ENCODE results near the gene ANK3. TPM values are rescaled to one million over a fixed set of nuclear protein-coding genes. Genes with fewer than 3 reads are reported as not detected.
A peak's percentile ranks its signal among the peaks of the same experiment; 100 is the strongest.

ANK3 gene
- total and polyA plus RNA-seq, 7 donors: 11.6 to 170 (median 94.2) TPM

- WGBS, 3 donors: 87 to 90% (median 88%) methylated on average over 1 of the region's 1 CpG
- TF ChIP-seq CTCF (IDR thresholded peaks at IDR 0.05): no peak
- Histone ChIP-seq H3K36me3 (ENCODE audit: insufficient read depth in 1 of 2, low read depth in 1 of 2) (peaks cover 0 to 19% of the 10 kb centered on the region in 2 donors), H3K27ac (peak overlapping the region; percentile 41), H3K4me3 (no peak overlapping the region), H3K4me1 (peaks cover 23% of the 10 kb centered on the region), H3K27me3 (ENCODE audit: insufficient read depth in 3 of 3, low read length in 2 of 3) (no peaks in the 10 kb centered on the region), H3K9me3 (no peaks in the 10 kb centered on the region)
- DNase-seq: peak in 1 of 2 donors; percentile 50
- ATAC-seq: peak in 3 of 4 donors; percentile 51 to 82 (median 66)
- intact Hi-C loops (cut with DNase I): no loop called here
Observed at GRCh38 chr10:60130130-60130579, 259.5 kb downstream of the ANK3 start.

- ATAC-seq (peak in 3 of 4 donors; percentile 55 to 69 (median 63)), DNase-seq (no peak)
- Histone ChIP-seq H3K27me3 (ENCODE audit: insufficient read depth in 3 of 3, low read length in 2 of 3) (no peaks in the 10 kb centered on the region), H3K9me3 (no peaks in the 10 kb centered on the region), H3K4me3 (no peak overlapping the region), H3K27ac (peak overlapping the region; percentile 70), H3K36me3 (ENCODE audit: insufficient read depth in 1 of 2, low read depth in 1 of 2) (no peaks in the 10 kb centered on the region), H3K4me1 (peaks cover 45% of the 10 kb centered on the region)
- TF ChIP-seq CTCF (IDR thresholded peaks at IDR 0.05): no peak
- intact Hi-C loops (cut with DNase I): no loop called here
Observed at GRCh38 chr10:60125895-60126294, 263.8 kb downstream of the ANK3 start.

GRCh38 chr10:60124536-60124935 lies 265.1 kb downstream of the ANK3 start:
- no peaks in the 10 kb centered on the region for H3K36me3 ChIP-seq (ENCODE audit: insufficient read depth in 1 of 2, low read depth in 1 of 2)
- no peaks in the 10 kb centered on the region for H3K27me3 ChIP-seq (ENCODE audit: insufficient read depth in 3 of 3, low read length in 2 of 3)

GRCh38 chr10:60123668-60124067 lies 266.0 kb downstream of the ANK3 start:
- intact Hi-C loops (cut with DNase I): no loop called here
- WGBS, 3 donors: 23 to 49% (median 33%) methylated on average over 2 of the region's 2 CpGs
- no peaks in the 10 kb centered on the region for H3K27me3 ChIP-seq (ENCODE audit: insufficient read depth in 3 of 3, low read length in 2 of 3)
- TF ChIP-seq CTCF (IDR thresholded peaks at IDR 0.05): no peak
- H3K4me3 ChIP-seq: no peak overlapping the region
- H3K4me1 ChIP-seq: peaks cover 35% of the 10 kb centered on the region
- no peaks in the 10 kb centered on the region for H3K36me3 ChIP-seq (ENCODE audit: insufficient read depth in 1 of 2, low read depth in 1 of 2)
- H3K9me3 ChIP-seq: no peaks in the 10 kb centered on the region
- no peak for DNase-seq
- peak overlapping the region; percentile 70 for H3K27ac ChIP-seq
- ATAC-seq: peak; percentile 12 to 60 (median 32)

More at GRCh38 chr10:60124536-60124935, 265.1 kb downstream of the ANK3 start:
- H3K4me3 ChIP-seq: no peak overlapping the region
- H3K4me1 ChIP-seq: peaks cover 35% of the 10 kb centered on the region
- no peak for DNase-seq
- no peak for ATAC-seq
- no peak for TF ChIP-seq CTCF (IDR thresholded peaks at IDR 0.05)
- H3K27ac ChIP-seq: peak overlapping the region; percentile 70
- WGBS, 3 donors: 88 to 90% (median 90%) methylated on average over 5 of the region's 5 CpGs
- no peaks in the 10 kb centered on the region for H3K9me3 ChIP-seq
- intact Hi-C loops (cut with DNase I): no loop called here

- no peaks in the 10 kb centered on the region for H3K9me3 ChIP-seq
- H3K4me1 ChIP-seq: peaks cover 35% of the 10 kb centered on the region
- 32 to 44% (median 39%) methylated on average over 3 of the region's 3 CpGs for WGBS, 3 donors
- ATAC-seq (peak; percentile 75 to 94 (median 92)), DNase-seq (no peak)
- H3K36me3 ChIP-seq (ENCODE audit: insufficient read depth in 1 of 2, low read depth in 1 of 2): no peaks in the 10 kb centered on the region
- peak overlapping the region; percentile 70 for H3K27ac ChIP-seq
- no peak for TF ChIP-seq CTCF (IDR thresholded peaks at IDR 0.05)
- no peaks in the 10 kb centered on the region for H3K27me3 ChIP-seq (ENCODE audit: insufficient read depth in 3 of 3, low read length in 2 of 3)
- intact Hi-C loops (cut with DNase I): no loop called here
- H3K4me3 ChIP-seq: no peak overlapping the region
Observed at GRCh38 chr10:60123172-60123571, 266.5 kb downstream of the ANK3 start.

Data from psoas muscle (tissue), 8 donors.